ENCODE data around the gene OR2H2. TPM values are rescaled to one million over a fixed set of nuclear protein-coding genes. Genes with fewer than 3 reads are reported as not detected.

OR2H2 gene
- total and polyA plus RNA-seq, 4 donors: not detected

DNA sequence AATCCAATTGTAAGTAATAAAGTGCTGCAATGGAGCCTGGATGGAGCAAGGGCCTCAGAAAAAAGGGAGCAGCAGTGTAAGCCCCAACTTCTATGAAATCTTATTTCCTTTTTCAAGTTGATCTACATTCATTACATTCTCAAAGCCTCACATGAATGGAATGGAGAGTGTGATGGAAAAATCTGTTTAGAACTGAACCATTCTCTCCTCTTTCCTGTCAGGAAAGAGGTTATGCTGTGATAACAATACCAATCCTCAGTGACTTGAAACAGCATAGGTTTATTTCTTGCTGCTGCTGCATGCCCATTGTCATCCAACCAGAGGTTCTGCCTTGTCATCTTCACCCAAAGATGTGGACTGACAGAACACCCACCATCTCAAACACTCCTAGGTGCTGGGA lies 8.9 kb upstream of the OR2H2 start:
- TF ChIP-seq FOXA1 (IDR thresholded peaks at IDR 0.05) (no peak), YY1 (IDR thresholded peaks at IDR 0.05) (no peak), RAD21 (IDR thresholded peaks at IDR 0.05) (no peak), NR2F2 (IDR thresholded peaks at IDR 0.05) (no peak), RXRA (IDR thresholded peaks at IDR 0.05) (no peak), FOXA2 (IDR thresholded peaks at IDR 0.05) (no peak), JUND (IDR thresholded peaks at IDR 0.05) (no peak), GABPA (IDR thresholded peaks at IDR 0.05 in 1 of 2, conservative IDR thresholded peaks at IDR 0.05 in 1 of 2) (no peak), HNF4A (conservative IDR thresholded peaks at IDR 0.05) (no peak), TAF1 (conservative IDR thresholded peaks at IDR 0.05) (no peak), HNF4G (IDR thresholded peaks at IDR 0.05) (no peak), SP1 (IDR thresholded peaks at IDR 0.05) (no peak), EGR1 (IDR thresholded peaks at IDR 0.05; ENCODE audit: low read depth in 2 of 2) (no peak)
- TF ChIP-seq, protein P1, sequence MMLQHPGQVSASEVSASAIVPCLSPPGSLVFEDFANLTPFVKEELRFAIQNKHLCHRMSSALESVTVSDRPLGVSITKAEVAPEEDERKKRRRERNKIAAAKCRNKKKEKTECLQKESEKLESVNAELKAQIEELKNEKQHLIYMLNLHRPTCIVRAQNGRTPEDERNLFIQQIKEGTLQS (IDR thresholded peaks at IDR 0.05): no peak
- TF ChIP-seq, protein P2, sequence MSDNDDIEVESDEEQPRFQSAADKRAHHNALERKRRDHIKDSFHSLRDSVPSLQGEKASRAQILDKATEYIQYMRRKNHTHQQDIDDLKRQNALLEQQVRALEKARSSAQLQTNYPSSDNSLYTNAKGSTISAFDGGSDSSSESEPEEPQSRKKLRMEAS (IDR thresholded peaks at IDR 0.05): no peak
- TF ChIP-seq, protein P3, sequence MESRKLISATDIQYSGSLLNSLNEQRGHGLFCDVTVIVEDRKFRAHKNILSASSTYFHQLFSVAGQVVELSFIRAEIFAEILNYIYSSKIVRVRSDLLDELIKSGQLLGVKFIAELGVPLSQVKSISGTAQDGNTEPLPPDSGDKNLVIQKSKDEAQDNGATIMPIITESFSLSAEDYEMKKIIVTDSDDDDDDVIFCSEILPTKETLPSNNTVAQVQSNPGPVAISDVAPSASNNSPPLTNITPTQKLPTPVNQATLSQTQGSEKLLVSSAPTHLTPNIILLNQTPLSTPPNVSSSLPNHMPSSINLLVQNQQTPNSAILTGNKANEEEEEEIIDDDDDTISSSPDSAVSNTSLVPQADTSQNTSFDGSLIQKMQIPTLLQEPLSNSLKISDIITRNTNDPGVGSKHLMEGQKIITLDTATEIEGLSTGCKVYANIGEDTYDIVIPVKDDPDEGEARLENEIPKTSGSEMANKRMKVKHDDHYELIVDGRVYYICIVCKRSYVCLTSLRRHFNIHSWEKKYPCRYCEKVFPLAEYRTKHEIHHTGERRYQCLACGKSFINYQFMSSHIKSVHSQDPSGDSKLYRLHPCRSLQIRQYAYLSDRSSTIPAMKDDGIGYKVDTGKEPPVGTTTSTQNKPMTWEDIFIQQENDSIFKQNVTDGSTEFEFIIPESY (IDR thresholded peaks at IDR 0.05): no peak
- TF ChIP-seq, protein P4, sequence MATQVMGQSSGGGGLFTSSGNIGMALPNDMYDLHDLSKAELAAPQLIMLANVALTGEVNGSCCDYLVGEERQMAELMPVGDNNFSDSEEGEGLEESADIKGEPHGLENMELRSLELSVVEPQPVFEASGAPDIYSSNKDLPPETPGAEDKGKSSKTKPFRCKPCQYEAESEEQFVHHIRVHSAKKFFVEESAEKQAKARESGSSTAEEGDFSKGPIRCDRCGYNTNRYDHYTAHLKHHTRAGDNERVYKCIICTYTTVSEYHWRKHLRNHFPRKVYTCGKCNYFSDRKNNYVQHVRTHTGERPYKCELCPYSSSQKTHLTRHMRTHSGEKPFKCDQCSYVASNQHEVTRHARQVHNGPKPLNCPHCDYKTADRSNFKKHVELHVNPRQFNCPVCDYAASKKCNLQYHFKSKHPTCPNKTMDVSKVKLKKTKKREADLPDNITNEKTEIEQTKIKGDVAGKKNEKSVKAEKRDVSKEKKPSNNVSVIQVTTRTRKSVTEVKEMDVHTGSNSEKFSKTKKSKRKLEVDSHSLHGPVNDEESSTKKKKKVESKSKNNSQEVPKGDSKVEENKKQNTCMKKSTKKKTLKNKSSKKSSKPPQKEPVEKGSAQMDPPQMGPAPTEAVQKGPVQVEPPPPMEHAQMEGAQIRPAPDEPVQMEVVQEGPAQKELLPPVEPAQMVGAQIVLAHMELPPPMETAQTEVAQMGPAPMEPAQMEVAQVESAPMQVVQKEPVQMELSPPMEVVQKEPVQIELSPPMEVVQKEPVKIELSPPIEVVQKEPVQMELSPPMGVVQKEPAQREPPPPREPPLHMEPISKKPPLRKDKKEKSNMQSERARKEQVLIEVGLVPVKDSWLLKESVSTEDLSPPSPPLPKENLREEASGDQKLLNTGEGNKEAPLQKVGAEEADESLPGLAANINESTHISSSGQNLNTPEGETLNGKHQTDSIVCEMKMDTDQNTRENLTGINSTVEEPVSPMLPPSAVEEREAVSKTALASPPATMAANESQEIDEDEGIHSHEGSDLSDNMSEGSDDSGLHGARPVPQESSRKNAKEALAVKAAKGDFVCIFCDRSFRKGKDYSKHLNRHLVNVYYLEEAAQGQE (IDR thresholded peaks at IDR 0.05): no peak
- TF ChIP-seq, protein P5, sequence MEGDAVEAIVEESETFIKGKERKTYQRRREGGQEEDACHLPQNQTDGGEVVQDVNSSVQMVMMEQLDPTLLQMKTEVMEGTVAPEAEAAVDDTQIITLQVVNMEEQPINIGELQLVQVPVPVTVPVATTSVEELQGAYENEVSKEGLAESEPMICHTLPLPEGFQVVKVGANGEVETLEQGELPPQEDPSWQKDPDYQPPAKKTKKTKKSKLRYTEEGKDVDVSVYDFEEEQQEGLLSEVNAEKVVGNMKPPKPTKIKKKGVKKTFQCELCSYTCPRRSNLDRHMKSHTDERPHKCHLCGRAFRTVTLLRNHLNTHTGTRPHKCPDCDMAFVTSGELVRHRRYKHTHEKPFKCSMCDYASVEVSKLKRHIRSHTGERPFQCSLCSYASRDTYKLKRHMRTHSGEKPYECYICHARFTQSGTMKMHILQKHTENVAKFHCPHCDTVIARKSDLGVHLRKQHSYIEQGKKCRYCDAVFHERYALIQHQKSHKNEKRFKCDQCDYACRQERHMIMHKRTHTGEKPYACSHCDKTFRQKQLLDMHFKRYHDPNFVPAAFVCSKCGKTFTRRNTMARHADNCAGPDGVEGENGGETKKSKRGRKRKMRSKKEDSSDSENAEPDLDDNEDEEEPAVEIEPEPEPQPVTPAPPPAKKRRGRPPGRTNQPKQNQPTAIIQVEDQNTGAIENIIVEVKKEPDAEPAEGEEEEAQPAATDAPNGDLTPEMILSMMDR (IDR thresholded peaks at IDR 0.05; ENCODE audit: low read depth, low read length, missing input control): no peak

More for the DNA sequence above, 8.9 kb upstream of the OR2H2 start:
- Histone ChIP-seq H3K9me3 (ENCODE audit: control insufficient read depth in 4 of 4, low read length in 3 of 4) (no peaks in the 10 kb centered on the region), H3K4me3 (ENCODE audit: low read depth in 1 of 3, low read length in 3 of 3) (no peak overlapping the region), H3K27me3 (ENCODE audit: control insufficient read depth in 4 of 4, insufficient read depth in 4 of 4, low read length in 3 of 4) (no peaks in the 10 kb centered on the region), H3K36me3 (ENCODE audit: control insufficient read depth in 4 of 4, insufficient read depth in 3 of 4, low read depth in 1 of 4, low read length in 3 of 4) (no peaks in the 10 kb centered on the region), H3K9ac (ENCODE audit: low read depth in 1 of 2, low read length in 2 of 2) (no peak overlapping the region), H3K27ac (ENCODE audit: low read depth in 1 of 2, low read length in 2 of 2) (no peak overlapping the region), H3K4me1 (ENCODE audit: control insufficient read depth in 4 of 4, insufficient read depth in 4 of 4, low read length in 3 of 4) (no peaks in the 10 kb centered on the region)
- DNase-seq (ENCODE audit: low spot score): no peak

All from liver (tissue), 9 donors.